NCI-H1105 (cell line): ENCODE results near the gene CD82.

Source experiments
- DNase-seq: peaks from one replicate; lab custom pipeline; 2025; lab: John Stamatoyannopoulos, UW

The CD82 gene

GRCh38 chr11:44561964-44562734 lies 3.3 kb upstream of the CD82 start:
- no peak for DNase-seq

GRCh38 chr11:44562845-44563460 lies 2.5 kb upstream of the CD82 start:
- DNase-seq, result no peak

- no peak for DNase-seq
Measured at GRCh38 chr11:44563711-44564110, 1.8 kb upstream of the CD82 start.

- peak; percentile 88 for DNase-seq
Measured at GRCh38 chr11:44564166-44564565, 1.3 kb upstream of the CD82 start.

GRCh38 chr11:44564670-44565210 lies 723 bp upstream of the CD82 start:
- DNase-seq, result peak; percentile 86

- peak; percentile 22 for DNase-seq
Measured at GRCh38 chr11:44565953-44566949, 788 bp downstream of the CD82 start.

GRCh38 chr11:44566952-44567875 lies 1.8 kb downstream of the CD82 start:
- no peak for DNase-seq

- DNase-seq, result no peak
Measured at GRCh38 chr11:44567876-44568256, 2.4 kb downstream of the CD82 start.

- no peak for DNase-seq
Measured at GRCh38 chr11:44568331-44568657, 2.8 kb downstream of the CD82 start.

GRCh38 chr11:44568658-44569473 lies 3.4 kb downstream of the CD82 start:
- DNase-seq, result no peak

GRCh38 chr11:44570411-44571155 lies 5.1 kb downstream of the CD82 start:
- no peak for DNase-seq

- DNase-seq, result no peak
Measured at GRCh38 chr11:44571871-44572270, 6.4 kb downstream of the CD82 start.

GRCh38 chr11:44572436-44572835 lies 7.0 kb downstream of the CD82 start:
- DNase-seq, result no peak

GRCh38 chr11:44572884-44573283 lies 7.4 kb downstream of the CD82 start:
- DNase-seq, result no peak

- no peak for DNase-seq
Measured at GRCh38 chr11:44573333-44573732, 7.9 kb downstream of the CD82 start.

GRCh38 chr11:44574610-44575287 lies 9.3 kb downstream of the CD82 start:
- no peak for DNase-seq

- no peak for DNase-seq
Measured at GRCh38 chr11:44575288-44575672, 9.8 kb downstream of the CD82 start.

GRCh38 chr11:44575962-44576361 lies 10.5 kb downstream of the CD82 start:
- DNase-seq, result no peak

- no peak for DNase-seq
Measured at GRCh38 chr11:44576656-44577055, 11.2 kb downstream of the CD82 start.
